H54 (cell line): ENCODE results near the gene TBKBP1.
"Not testable (repeated sequence)": the region's sequence is repeated elsewhere in the genome, so short reads cannot be mapped to it uniquely, and the experiment has no call there.

Experiments used
- DNase-seq: peaks from one replicate; pipeline ENCODE4 v3.0.0; 2011; ENCODE audit warnings: low spot score, mixed read lengths; ENCODE audit not compliant: insufficient read length
- FAIRE-seq: peaks from 3 replicates; lab custom pipeline; 2011; peaks lifted over from hg19 to GRCh38; lab: Jason Lieb, UNC
- POLR2A ChIP-seq: IDR thresholded peaks from 2 replicates; pipeline ENCODE4 v1.6.1; 2011; ENCODE audit warnings: low read depth, mild to moderate bottlenecking, low read length

TBKBP1 gene

GRCh38 chr17:47664624-47664941 lies 29.4 kb upstream of the TBKBP1 start:
- FAIRE-seq, result no peak
- TF ChIP-seq POLR2A, result no peak

DNA sequence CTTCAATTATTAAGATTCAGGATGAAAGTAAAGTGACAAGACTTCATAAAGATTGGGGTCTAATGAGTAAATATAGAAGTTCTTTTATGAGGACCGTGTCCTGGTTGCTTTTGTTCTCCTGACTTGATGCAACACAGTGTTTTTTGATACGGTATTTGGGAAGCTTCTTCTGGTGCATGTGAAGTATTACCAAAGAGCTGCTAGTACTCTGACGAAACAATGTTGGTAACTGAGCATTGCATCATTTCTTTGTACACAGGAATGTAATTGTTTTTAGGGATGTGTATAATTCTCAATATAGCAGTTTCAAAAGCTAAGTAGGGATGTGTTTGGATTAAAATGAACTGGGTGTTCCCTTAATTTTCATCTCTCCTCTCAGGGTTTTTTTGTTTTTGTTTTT lies 28.3 kb upstream of the TBKBP1 start:
- no peak for TF ChIP-seq POLR2A
- FAIRE-seq, result no peak
- no peak for DNase-seq

More at GRCh38 chr17:47664624-47664941, 29.4 kb upstream of the TBKBP1 start:
- no peak for DNase-seq

DNA sequence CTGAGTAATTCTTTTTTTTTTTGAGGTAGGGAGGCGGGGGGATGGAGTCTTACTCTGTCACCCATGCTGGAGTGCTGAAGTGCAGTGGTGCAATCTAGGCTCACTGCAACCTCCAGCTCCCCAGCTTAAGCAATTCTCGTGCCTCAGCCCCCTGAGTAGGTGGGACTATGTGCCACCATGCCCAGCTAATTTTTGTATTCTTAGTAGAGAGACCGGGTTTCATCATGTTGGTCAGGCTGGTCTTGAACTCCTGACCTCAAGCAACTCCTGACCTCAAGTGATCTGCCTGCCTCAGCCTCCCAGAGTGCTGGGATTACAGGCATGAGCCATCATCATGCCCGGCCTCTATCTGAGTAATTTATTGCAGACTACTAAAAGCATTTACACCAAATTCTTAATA lies 24.9 kb upstream of the TBKBP1 start:
- TF ChIP-seq POLR2A, result no peak
- no peak for FAIRE-seq
- no peak for DNase-seq

DNA sequence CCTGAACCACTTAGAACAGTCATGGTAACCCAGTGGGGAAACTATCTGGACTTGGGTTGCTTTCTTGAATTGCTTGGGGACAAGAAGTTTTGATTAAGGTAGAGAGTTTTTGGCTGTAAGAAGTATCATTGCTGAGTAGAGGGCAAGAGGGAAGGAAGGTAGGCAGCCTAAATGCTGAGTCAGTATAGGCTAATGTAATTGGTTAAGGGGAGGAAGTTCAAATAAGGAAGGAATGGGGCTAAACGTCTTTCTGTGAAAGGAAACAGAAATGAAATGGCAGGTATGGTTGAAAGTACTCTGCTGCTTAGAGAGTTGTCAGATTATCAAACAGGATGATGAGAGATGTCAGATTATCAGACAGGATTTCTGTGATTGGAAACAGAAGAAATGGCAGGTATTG lies 23.9 kb upstream of the TBKBP1 start:
- DNase-seq (no peak), FAIRE-seq (no peak)
- TF ChIP-seq POLR2A, result no peak

DNA sequence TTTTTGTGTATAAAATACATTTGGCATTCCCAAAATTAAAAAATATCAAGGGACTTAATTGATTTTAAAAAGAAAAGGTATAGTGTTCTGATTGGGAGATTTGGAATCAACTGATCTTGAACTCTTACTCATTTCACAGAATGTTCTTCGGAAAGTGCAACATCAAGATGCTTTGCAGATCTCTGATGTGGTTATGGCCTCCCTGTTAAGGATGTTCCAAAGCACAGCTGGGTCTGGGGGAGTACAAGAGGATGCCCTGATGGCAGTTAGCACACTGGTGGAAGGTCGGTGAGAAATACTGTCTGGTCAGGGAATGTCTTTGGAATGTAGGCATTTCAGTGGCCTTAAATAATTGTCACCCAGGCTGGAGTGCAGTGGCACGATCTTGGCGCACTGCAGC lies 19.5 kb upstream of the TBKBP1 start:
- no peak for FAIRE-seq
- TF ChIP-seq POLR2A, result no peak
- no peak for DNase-seq

- FAIRE-seq (no peak), DNase-seq (no peak)
- TF ChIP-seq POLR2A, result no peak
These were observed 18.4 kb upstream of the TBKBP1 start for GRCh38 chr17:47675380-47676198.

- FAIRE-seq (no peak), DNase-seq (no peak)
- TF ChIP-seq POLR2A, result no peak
These were observed 17.8 kb upstream of the TBKBP1 start for GRCh38 chr17:47676199-47676472.

GRCh38 chr17:47676510-47677165 lies 17.3 kb upstream of the TBKBP1 start:
- no peak for DNase-seq
- FAIRE-seq, result no peak
- no peak for TF ChIP-seq POLR2A

GRCh38 chr17:47678196-47678595 lies 15.8 kb upstream of the TBKBP1 start:
- no peak for DNase-seq
- FAIRE-seq, result no peak
- no peak for TF ChIP-seq POLR2A

GRCh38 chr17:47682138-47682537 lies 11.8 kb upstream of the TBKBP1 start:
- no peak for TF ChIP-seq POLR2A
- DNase-seq (no peak), FAIRE-seq (no peak)

DNA sequence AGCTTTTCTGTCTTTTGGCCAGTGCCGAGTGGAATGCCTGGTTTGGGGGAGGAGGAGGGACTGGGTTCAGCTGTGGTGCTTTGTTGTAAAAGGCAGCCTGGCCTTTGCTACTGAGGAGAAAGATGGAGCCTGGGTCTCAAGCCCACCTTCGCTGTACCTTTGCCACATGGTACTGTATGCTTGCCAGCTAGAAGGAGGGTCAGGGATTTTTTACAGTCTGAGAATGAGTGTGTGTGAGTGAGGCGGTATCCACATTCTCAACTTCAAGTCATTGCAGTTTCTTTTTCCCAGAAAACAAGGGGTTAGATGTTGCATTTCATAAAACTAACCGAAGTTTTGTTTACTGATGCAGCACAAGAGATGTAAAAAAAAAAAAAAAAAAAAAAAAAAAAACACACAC lies 11.2 kb upstream of the TBKBP1 start:
- DNase-seq, FAIRE-seq: not testable (repeated sequence)

GRCh38 chr17:47684025-47684424 lies 9.9 kb upstream of the TBKBP1 start:
- TF ChIP-seq POLR2A, result no peak
- no peak for DNase-seq
- FAIRE-seq, result no peak

GRCh38 chr17:47684535-47685193 lies 9.3 kb upstream of the TBKBP1 start:
- DNase-seq (no peak), FAIRE-seq (no peak)
- TF ChIP-seq POLR2A, result no peak

- no peak for TF ChIP-seq POLR2A
- DNase-seq, result no peak
- peak; percentile 58 for FAIRE-seq
These were observed 8.2 kb upstream of the TBKBP1 start for GRCh38 chr17:47685556-47686275.

DNA sequence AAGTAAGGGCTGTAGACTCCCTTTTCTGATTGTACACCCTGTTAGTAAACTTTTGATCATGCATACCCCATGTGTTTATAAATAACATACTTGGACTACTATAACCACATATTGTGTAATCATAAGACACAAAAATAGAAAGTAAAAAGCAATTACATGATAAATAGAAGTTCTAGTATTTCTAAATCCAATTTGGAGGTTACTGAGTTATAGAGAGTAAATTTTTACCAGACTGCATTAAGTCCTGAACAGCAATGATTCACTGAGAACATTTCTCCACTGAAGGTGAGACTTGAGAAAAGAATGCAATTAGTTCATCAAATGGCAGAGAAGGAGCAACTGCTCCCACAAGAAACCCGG lies 7.7 kb upstream of the TBKBP1 start:
- peak; percentile 27 for DNase-seq
- peak; percentile 78 for FAIRE-seq
- TF ChIP-seq POLR2A, result no peak
